ENCODE results near the gene IER3.
A peak's percentile ranks its signal among the peaks of the same experiment; 100 is the strongest.
"Not testable (repeated sequence)": the region's sequence is repeated elsewhere in the genome, so short reads cannot be mapped to it uniquely, and the experiment has no call there.

Gene IER3

DNA sequence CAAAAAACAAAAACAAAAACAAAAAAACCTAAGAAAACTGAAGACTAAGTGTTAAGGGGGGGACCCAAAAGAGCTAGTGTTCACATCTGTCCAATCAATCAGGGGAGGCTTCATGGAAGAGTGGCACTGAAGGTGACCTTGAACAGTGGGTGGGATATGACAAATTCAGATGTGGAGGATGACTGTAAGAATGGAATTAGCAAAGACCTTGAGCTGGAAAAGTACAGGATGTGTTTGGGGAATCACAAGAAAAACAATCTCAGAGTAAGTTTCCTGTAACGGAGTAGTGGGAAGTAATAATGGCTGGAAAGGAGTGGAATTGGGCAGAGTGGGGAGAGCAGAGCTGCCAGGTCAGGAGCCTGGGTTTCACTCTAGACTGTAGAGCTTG is 2.9 kb upstream of the IER3 start:
- no peak for DNase-seq

DNA sequence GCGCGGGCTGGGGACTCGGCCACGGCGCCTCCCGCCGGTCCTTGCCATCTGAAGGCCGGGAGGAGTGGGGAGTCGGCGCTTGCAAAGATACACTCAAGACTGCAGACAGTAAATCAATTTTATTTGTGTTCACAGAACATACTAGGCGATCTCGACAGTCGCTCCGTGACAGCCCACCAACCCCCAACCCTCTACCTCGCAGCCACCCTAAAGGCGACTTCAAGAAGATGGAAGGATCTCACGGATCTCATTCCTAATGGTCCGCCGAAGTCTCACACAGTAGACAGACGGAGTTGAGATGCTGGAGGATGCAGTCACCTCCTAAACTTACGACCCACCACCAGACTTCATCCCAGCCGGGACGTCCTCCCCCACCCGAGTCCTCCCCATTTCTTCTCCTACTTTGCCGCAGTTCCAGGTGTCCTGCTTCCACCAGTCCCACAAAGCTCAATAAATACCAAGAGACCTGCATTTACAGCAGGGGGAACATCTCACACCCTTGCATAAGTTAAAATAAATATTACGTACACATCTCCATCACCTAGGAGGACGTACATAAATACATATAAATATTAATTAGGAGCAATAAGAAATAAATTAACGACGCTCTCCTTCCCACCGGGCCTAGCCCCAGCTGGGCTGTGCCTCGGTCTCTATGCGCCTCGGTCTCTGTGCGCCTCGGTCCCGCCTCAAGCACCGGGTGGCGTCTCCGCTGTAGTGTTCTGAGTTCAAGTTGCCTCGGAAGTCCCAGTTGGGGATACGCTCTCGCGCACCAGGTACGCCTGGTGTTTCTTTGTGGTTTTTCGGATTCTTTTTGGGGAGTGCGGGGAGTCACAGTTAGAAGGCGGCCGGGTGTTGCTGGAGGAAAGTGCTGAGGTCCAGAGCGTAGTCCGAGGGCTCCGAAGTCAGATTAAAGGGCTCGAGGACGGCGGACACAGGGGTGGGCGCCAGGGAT is 971 bp downstream of the IER3 start:
- DNase-seq: no peak

DNA sequence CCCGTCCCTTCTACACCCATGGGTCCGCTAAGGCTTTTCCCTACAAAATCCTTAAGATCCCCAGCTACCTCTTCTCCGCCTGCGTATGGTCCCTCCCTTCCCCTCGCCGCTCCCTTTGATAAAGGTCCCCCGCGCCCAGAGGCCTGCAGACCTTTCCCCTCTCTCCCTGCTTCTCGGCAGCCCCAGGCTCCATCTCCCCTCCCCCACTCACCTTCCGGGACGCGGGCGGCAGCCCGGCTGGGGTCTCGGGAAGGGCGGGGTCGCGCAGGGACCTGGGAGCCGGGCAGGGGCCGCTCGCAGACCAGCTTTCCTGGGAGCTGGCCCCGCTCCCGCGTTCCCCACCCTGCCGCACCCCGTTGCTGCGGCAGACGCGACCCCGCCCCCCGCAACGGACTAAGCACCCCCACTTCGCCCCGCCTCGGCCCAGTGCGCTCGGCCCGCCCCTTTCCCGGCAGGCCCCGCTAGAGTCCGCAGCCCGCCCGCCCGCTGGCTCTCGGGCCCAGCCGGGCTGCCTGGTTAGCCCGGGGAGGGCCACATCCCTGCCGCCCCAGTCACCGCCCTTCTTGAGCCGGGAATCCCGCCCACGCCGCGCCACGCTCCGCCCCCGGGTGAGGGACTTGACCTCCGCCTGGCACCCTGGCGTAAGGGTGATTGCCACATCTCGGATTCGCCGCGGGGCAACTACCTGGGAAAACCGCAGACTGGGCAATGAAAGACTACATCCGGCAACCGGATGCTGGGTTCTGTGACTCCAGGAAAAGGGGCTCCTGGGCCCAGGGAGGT is 1.8 kb downstream of the IER3 start, which contains the start of gene FLOT1:
TSS of gene FLOT1 (minus strand) at position 372 of the 783 bp plus-strand sequence. CDS start 498 bp downstream, outside the sequence.
- DNase-seq: peak; percentile 53

DNA sequence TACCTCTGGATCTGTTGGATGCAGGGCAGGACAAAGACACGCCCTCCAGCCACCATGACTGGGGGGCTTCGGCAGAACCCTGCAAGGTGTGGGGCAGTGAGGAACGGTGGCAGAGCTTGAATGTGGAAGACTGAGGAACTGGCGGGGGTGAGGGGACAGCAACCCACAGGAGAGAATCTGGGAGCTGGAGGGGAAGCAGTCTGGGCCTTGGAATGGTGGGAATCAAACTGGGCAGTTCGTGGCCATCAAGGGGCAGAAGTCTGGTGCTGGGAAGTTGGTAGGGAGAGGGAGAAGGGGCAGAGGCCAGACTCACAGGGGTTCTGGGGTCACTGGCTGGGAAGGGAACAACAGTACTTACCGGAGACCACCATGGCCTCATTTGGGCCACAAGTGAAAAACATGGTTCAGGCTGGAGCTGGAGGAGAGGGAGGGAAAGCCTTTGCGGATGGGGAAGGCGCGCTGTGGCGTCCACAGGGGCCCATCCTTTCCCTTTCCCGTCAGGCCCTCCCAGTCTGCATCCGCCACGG is 2.5 kb downstream of the IER3 start:
- no peak for DNase-seq

DNA sequence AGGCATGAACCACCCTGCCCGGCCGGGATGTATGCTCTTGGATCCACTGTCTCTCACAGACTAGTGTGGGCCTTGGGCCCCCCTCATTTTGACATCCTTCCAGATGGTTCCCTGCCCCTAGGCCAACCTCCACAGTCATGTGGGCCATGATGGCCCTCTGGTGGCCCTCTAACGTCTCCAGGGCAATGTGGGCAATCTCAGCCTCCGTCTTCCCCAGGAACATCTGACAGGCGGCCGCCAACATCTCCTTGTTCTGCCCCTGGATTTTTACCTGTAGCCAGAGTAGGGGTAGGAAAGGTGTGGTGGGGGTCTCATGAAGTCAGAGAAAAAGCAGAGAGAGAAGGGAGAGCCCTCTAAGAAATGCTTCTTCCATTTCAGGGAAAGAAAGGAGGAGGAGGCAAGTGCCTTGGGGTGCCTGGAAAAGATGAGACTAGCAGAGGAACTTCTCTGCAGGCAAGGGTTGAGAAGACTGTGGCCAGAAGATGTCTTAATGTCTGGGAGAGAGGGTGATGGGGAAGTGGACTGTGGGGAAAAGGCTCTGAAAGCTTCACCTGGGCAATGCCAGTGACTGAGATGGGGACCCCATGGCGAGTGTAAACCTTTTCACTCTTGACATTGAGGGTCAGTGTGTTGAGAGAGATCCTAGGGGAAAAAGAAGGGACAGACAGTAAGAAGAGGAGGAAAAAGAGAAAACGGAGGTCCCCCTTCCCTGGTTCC is 3.1 kb downstream of the IER3 start:
- DNase-seq: no peak

DNA sequence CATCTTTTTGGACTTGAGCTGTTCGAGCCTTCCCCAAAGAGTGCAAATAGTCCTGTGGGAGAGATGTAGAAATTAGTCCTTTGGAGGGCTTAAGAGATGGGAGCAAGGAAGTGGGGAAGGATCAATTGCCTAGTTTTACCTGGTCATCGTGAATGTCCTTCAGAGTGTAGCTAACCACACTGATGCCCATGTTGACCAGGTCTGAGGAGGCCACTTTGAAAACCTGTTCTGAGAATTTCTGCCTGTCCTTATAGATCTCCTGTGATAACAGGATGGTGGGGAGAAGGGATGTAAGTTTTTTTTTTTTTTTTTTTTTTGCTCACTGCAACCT is 3.8 kb downstream of the IER3 start:
- DNase-seq: no peak

DNA sequence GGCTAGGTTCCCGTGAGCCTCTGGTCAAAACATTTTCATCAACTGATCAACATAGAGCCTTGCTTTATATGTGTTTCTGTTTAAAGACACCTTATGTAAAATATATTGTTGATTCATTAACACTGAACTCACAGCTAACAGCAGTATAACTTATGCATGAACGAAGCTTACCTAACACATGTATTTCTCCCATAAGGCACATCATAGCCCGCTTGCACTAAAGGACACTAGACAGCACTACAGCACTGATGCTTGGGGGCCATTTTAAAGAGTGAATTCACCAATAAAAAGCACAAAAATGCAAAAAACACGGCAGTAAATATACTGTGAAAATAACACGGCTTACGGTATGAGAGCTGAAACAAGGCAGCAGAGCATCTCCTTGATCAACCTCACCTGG is 5.8 kb downstream of the IER3 start:
- no peak for DNase-seq

DNA sequence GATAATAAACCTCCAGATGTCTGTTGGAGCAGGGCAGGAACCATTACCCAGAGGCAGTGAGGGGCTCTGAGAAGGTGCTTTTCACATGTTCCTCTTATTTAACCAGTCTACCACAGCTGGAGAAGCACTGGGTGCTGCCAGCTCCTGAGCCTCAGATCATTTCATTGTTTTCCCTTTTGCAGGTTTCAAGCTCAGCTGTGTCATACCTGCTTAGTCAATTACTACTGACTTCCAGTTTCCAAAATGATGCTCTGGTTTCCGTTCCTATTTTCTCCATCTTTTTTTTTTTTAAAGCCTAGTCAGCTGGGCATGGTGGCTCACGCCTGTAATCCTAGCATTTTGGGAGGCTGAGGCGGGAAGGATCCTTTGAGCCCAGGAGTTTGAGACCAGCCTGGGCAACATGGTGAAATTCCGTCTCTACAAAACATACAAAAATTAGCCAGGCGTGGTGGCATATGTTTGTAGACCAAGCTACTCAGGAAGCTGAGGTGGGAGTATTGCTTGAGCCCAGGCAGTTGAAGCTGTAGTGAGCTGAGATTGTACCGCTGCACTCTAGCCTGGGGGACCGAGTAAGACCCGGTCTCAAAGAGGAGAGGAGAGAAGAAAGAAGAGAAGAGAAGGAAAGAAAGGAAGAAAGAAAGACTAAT is 8.6 kb downstream of the IER3 start:
- no peak for DNase-seq

DNA sequence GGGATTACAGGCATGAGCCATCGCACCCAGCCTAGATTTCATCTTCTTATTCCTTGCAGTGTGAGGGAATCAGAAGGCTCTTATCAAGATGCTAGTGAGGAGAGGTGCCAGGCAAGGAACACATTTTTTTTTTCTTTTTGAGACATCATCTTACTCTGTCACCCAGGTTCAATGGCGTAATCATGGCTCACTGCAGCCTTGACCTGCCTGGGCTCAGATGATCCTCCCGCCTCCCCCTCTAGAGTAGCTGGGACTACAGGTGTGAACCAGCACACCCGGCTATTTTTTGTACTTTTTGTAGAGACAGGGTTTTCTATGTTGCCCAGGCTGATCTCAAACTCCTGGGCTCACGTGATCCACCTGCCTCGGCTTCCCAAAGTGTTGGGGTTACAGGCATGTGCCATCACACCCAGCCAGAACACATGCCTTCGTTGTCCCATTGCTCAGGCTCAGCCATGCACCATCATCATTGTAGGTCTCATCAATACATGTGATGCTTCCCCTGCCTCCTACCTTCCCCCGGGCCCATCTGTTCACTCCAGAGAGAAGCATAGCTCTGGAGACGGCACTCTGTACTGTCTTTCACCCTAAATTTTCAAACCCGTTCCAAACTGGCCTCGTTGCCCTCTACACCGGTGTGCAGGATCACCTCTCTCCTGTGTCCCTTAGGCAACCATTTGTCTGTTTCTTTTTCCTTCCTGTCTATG is 12.0 kb downstream of the IER3 start:
- DNase-seq: no peak

DNA sequence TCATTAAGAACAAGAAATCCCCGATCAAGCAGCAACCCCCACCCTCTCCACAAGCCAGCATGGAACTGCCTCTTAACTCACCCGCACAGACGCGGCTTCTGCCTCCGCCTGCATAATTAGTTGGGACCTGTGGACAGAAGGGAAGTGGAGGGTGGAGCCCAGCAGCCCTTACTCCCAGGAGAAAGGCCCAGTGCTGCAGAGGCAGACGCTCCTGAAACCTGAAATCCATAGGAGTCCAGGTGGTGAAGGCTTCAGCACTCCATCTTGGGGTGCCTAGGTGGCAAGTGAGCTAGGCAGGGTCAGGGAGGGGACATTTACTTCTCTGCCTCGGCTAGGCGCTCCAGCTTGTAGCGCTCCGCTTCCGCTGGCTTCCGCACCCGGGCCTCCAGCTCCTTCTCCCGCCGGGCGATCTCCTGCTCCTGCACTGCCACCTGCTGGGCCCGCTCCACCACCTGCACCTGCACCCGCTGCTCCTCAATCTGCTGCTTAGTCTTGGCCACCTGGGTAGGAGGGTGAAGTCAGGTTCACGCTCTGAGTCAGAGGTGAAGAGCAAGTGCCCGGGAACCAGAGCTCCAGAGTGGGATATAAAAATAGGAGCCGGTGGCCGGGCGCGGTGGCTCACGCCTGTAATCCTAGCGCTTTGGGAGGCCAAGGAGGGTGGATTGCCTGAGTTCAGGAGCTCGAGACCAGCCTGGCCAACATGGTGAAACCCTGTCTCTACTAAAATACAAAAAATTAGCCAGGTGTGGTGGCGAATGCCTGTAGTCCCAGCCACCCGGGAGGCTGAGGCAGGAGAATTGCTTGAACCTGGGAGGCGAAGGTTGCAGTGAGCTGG is 13.5 kb downstream of the IER3 start:
- DNase-seq: peak; percentile 23

DNA sequence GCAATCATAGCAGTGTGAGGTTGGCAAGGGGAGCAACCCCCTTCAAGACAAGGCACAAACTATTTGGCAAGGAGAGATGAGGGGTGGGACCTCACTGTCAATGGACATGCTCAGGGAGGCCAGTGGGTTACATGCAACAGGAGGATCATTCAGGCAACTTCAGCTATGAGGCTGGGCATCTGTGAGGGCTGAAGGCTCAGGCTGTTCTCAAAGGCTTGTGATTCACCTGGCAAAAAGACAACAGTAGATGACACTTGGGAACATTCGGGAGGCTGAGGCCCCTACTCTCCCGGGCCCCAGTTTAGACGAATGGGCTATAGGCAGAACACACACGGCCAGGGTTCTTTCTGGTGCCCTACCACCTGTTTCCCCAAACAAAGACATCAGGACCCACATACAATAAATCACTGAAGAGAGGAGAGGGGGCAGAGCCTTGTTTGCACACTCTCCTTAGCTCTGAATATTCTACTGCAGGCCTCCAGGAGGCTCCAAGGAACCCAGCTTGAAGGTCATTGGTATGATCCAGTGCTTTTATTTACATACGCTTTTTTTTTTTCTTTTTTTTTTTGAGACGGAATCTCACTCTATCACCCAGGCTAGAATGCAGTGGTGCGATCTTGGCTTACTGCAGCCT is 16.3 kb downstream of the IER3 start:
- no peak for DNase-seq

DNA sequence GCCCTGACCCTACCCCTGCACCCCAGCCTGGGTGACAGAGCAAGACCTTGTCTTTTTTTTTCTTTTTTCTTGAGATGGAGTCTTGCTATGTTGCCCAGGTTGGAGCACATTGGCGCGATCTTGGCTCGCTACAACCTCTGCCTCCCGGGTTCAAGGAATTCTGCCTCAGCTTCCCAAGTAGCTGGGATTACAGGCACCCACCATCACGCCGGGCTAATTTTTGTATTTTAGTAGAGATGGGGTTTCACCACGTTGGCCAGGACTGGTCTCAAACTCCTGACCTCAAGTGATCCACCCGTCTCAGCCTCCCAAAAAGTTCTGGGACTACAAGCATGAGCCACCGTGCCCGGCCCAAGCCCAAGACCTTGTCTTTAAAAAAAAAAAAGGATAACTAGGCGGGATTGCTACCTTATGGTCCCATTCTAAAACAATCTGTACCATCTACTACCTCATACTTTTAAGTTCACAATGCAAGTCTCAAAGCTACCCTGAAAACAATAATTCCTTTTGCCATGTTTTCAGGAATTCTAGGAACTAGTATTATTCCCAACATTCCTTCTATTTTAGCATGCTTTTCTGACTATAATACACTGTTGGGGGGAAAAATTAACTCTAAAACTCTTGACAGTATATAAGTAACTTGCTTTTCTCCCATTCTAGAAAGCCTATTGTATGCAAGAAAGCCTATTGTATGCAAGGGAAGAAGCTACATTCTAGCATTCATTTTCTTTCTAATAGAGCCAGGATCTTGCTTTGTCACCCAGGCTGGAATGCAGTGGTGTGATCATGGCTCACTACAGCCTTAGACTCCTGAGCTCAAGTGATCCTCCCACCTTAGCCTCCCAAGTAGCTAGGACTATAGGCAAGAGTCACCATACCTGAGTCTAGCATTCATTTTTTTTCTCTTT is 17.6 kb downstream of the IER3 start:
- no peak for DNase-seq

DNA sequence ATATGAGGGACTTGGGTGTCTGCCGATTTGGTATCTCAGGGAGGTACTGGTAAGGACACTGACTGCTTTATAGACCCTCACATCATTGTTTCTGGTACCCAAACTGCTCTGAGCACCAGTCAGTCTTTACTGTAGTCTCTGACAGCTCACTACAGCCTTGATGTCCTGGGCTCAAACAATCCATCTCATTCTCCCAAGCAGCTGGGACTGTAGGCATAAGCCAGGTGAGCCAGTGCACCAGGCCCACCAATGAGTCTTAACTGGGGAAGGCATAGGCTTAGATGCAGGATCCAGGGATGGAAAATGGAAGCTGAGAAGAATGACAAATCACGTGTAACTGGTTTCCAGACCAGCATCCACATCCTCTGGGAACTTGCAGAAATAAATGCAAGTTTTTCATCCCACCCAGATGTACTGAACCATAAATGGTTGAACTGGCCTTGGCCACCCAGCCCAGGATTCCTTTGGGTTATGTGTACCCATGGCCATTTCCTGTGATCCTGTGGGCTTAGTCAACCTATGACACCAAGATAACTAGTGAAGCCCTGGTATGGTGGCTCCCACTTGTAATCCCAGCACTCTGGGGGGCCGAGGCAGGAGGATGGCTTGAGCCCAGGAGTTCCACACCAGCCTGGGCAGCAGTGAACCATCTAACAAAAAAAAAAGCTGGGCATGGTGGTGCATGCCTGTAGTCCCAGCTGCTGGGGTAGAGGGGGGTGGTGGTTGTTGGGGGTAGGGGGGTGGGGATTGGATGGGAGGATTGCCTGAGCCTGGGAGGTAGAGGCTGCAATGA is 18.4 kb downstream of the IER3 start:
- DNase-seq: no peak

DNA sequence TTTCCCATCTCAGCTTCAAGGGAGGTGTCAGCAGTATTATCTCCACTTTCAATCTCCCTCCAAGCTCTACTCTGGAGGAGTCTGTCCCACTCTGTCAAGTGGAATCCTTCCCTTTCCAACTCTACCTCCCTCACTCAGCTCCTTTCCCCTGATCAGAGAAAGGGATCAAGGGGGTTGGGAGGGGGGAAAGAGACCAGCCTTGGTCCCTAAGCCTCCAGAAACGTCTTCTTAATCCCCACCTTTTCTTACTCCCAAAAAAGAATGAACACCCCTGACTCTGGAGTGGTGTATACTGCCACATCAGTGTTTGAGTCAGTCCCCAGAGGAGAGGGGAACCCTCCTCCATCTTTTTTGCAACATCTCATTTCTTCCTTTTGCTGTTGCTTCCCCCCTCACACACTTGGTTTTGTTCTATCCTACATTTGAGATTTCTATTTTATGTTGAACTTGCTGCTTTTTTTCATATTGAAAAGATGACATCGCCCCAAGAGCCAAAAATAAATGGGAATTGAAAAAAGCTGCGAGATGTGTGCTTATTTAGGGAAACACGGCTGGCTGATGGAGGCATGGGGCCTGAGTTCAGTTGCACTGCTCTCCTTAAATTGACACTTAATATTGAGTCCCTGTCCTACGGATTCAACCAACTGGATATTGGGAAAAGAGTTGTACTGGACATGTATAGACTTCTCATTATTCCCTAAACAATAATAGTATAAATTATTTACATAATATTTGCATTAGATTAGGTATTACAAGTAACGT is 19.3 kb downstream of the IER3 start:
- DNase-seq: no peak

DNA sequence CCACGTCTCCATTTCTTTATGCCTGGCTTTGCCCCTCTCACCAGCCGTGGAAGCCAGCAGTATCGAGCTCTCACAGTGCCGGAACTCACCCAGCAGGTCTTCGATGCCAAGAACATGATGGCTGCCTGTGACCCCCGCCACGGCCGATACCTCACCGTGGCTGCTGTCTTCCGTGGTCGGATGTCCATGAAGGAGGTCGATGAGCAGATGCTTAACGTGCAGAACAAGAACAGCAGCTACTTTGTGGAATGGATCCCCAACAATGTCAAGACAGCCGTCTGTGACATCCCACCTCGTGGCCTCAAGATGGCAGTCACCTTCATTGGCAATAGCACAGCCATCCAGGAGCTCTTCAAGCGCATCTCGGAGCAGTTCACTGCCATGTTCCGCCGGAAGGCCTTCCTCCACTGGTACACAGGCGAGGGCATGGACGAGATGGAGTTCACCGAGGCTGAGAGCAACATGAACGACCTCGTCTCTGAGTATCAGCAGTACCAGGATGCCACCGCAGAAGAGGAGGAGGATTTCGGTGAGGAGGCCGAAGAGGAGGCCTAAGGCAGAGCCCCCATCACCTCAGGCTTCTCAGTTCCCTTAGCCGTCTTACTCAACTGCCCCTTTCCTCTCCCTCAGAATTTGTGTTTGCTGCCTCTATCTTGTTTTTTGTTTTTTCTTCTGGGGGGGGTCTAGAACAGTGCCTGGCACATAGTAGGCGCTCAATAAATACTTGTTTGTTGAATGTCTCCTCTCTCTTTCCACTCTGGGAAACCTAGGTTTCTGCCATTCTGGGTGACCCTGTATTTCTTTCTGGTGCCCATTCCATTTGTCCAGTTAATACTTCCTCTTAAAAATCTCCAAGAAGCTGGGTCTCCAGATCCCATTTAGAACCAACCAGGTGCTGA is 20.3 kb downstream of the IER3 start:
- not testable (repeated sequence) for DNase-seq

DNA sequence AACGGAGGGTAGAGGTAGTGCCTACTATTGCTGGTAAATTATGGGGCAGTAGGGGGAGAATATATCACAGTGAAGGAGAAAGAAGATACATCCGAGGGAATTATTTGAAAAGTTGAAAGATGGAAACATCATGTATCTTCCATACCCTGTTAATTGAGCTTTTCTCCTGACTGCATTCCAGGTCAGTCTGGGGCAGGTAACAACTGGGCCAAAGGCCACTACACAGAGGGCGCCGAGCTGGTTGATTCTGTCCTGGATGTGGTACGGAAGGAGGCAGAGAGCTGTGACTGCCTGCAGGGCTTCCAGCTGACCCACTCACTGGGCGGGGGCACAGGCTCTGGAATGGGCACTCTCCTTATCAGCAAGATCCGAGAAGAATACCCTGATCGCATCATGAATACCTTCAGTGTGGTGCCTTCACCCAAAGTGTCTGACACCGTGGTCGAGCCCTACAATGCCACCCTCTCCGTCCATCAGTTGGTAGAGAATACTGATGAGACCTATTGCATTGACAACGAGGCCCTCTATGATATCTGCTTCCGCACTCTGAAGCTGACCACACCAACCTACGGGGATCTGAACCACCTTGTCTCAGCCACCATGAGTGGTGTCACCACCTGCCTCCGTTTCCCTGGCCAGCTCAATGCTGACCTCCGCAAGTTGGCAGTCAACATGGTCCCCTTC is 21.0 kb downstream of the IER3 start:
- not testable (repeated sequence) for DNase-seq
